HCT116 (cell line): ENCODE measurements around the gene VIT. TPM values are rescaled to one million over a fixed set of nuclear protein-coding genes. Genes with fewer than 3 reads are reported as not detected.

Experiments
- ATAC-seq: fragments of 200-7000 bp; cut with Tn5 transposase; 2 replicates; pipeline ENCODE4 v1.9.1; 2020; ENCODE audit warnings: mild to moderate bottlenecking, moderate library complexity
- BruUV-seq: library from RNA; stranded (reverse); fragments of 400-500 nt; replicated peaks from 2 replicates; lab custom pipeline; 2021; lab: Mats Ljungman, UMichigan
- CTCF ChIA-PET: fragments of 300-600 bp; sonication (Branson Sonifier 250); formaldehyde crosslinking; loops from one replicate; lab custom pipeline; 2021; ENCODE audit warnings: antibody characterized with exemption; lab: Charles Lee
- POLR2A ChIA-PET: fragments of 300-600, 350-600 bp; sonication (Branson Sonifier 250); formaldehyde crosslinking; loops from one replicate; lab custom pipeline; 2021; ENCODE audit warnings: antibody characterized with exemption; lab: Charles Lee
- RAD21 ChIA-PET, 2 experiments: fragments of 300-600 bp; sonication (Branson Sonifier 250); formaldehyde crosslinking; loops; one replicate each; lab custom pipeline; 2023; ENCODE audit warnings: low total read pairs in 2 of 2; ENCODE audit not compliant: uncharacterized antibody in 2 of 2, unreplicated experiment in 2 of 2, low non-redundant PET in 1 of 2; lab: Charles Lee
- DNase-seq: peaks from one replicate; pipeline ENCODE4 v3.0.0-alpha.2; 2010; ENCODE audit warnings: low read depth, low spot score
- H2AFZ ChIP-seq: fragments of 200-600 bp; shearing (Covaris generic), sonication (generic); 2 replicates; pipeline ENCODE4 v1.6.1; 2017; ENCODE audit warnings: low read depth, mixed run types, mixed read lengths, antibody characterized with exemption, low read length; ENCODE audit not compliant: poor library complexity, severe bottlenecking
- H3K27ac ChIP-seq: 2 replicates; pipeline ENCODE4 v1.5.1; 2012; ENCODE audit warnings: low read depth, low read length
- H3K27me3 ChIP-seq: fragments of 200-600 bp; sonication (generic); 2 replicates; pipeline ENCODE4 v1.6.1; 2016; ENCODE audit warnings: mixed run types, low read length, mixed read lengths; ENCODE audit not compliant: insufficient read depth
- H3K36me3 ChIP-seq, 2 experiments: fragments of 200-500 bp in 1 of 2; fragments of 200-600 bp in 1 of 2; sonication (Bioruptor generic) in 1 of 2; sonication (generic) in 1 of 2; 2 replicates each; pipeline versions ENCODE4 v1.5.1 to v1.6.1; 2014 to 2016; ENCODE audit warnings: low read length in 2 of 2, inconsistent platforms in 1 of 2, mixed read lengths in 1 of 2, mixed run types in 1 of 2; ENCODE audit not compliant: insufficient read depth in 2 of 2, control insufficient read depth in 1 of 2
- H3K4me1 ChIP-seq, 2 experiments: fragments of 200-600 bp in 1 of 2; sonication (generic) in 1 of 2; 2 replicates each; pipeline versions ENCODE4 v1.5.1 to v1.6.1; 2012 to 2017; ENCODE audit warnings: low read length in 2 of 2, inconsistent platforms in 1 of 2, mild to moderate bottlenecking in 1 of 2, mixed read lengths in 1 of 2, mixed run types in 1 of 2, moderate library complexity in 1 of 2; ENCODE audit not compliant: insufficient read depth in 2 of 2, control insufficient read depth in 1 of 2
- H3K4me2 ChIP-seq: fragments of 200-600 bp; sonication (generic); 2 replicates; pipeline ENCODE4 v1.6.1; 2017; ENCODE audit warnings: mixed run types, low read length, mixed read lengths
- H3K4me3 ChIP-seq, 2 experiments: fragments of 200-600 bp in 1 of 2; sonication (generic) in 1 of 2; replicated peaks in 1 of 2; 2 replicates each; pipeline ENCODE4 v1.5.1; 2011 to 2016; ENCODE audit warnings: low read length in 2 of 2, control low read depth in 1 of 2, low read depth in 1 of 2, mild to moderate bottlenecking in 1 of 2, mixed read lengths in 1 of 2, mixed run types in 1 of 2
- H3K79me2 ChIP-seq: fragments of 200-600 bp; sonication (generic); 2 replicates; pipeline ENCODE4 v1.6.1; 2017; ENCODE audit warnings: mild to moderate bottlenecking, mixed run types, low read length, moderate library complexity, mixed read lengths; ENCODE audit not compliant: insufficient read depth
- H3K9ac ChIP-seq: fragments of 200-600 bp; sonication (generic); 2 replicates; pipeline ENCODE4 v1.6.1; 2016; ENCODE audit warnings: low read length, mixed read lengths
- H3K9me2 ChIP-seq: fragments of 200-600 bp; sonication (generic), shearing (Covaris generic); 2 replicates; pipeline ENCODE4 v1.6.1; 2017; ENCODE audit warnings: mixed run types, mild to moderate bottlenecking, moderate library complexity; ENCODE audit not compliant: insufficient read depth
- H3K9me3 ChIP-seq, 2 experiments: fragments of 200-500 bp in 1 of 2; fragments of 200-600 bp in 1 of 2; sonication (Bioruptor generic) in 1 of 2; sonication (generic) in 1 of 2; 2 replicates each; pipeline ENCODE4 v1.6.1; 2014 to 2017; ENCODE audit warnings: low read length in 2 of 2, mixed read lengths in 2 of 2, inconsistent platforms in 1 of 2, low read depth in 1 of 2, mild to moderate bottlenecking in 1 of 2, mixed run types in 1 of 2, moderate library complexity in 1 of 2; ENCODE audit not compliant: control insufficient read depth in 1 of 2, insufficient read depth in 1 of 2
- H4K20me1 ChIP-seq: fragments of 200-600 bp; sonication (generic), shearing (Covaris generic); 2 replicates; pipeline ENCODE4 v1.6.1; 2017; ENCODE audit warnings: mixed run types, mild to moderate bottlenecking, moderate library complexity; ENCODE audit not compliant: insufficient read depth
- CBX3 ChIP-seq: IDR thresholded peaks from 2 replicates; pipeline ENCODE4 v1.6.1; 2012; ENCODE audit warnings: low read depth
- CTCF ChIP-seq, 3 experiments: fragments of 200-600 bp in 1 of 3; sonication (generic) in 1 of 3; IDR thresholded peaks in 2 of 3; conservative IDR thresholded peaks in 1 of 3; 2 replicates each; pipeline ENCODE4 v1.5.1; 2012 to 2017; ENCODE audit warnings: low read depth in 2 of 3, low read length in 2 of 3, antibody characterized with exemption in 1 of 3, borderline replicate concordance in 1 of 3, control low read depth in 1 of 3, mild to moderate bottlenecking in 1 of 3, mixed read lengths in 1 of 3, mixed run types in 1 of 3, moderate library complexity in 1 of 3; ENCODE audit not compliant: insufficient read depth in 1 of 3
- EGR1 ChIP-seq: IDR thresholded peaks from 2 replicates; pipeline ENCODE4 v1.6.1; 2012; ENCODE audit warnings: low read depth
- ELF1 ChIP-seq: IDR thresholded peaks from 2 replicates; pipeline ENCODE4 v1.6.1; 2012; ENCODE audit warnings: low read depth, borderline replicate concordance
- EZH2 ChIP-seq: fragments of 200-600 bp; sonication (generic); IDR thresholded peaks from 2 replicates; pipeline ENCODE4 v1.6.1; 2017; ENCODE audit warnings: antibody characterized with exemption, mixed run types
- EZH2phosphoT487 ChIP-seq: fragments of 200-600 bp; IDR thresholded peaks from 2 replicates; pipeline ENCODE4 v1.6.1; 2018; ENCODE audit warnings: antibody characterized with exemption, borderline replicate concordance
- JUND ChIP-seq: IDR thresholded peaks from 2 replicates; pipeline ENCODE4 v1.6.1; 2012
- REST ChIP-seq: IDR thresholded peaks from 2 replicates; pipeline ENCODE4 v1.6.1; 2012; ENCODE audit warnings: low read depth
- SIN3A ChIP-seq: IDR thresholded peaks from 2 replicates; pipeline ENCODE4 v1.6.1; 2012; ENCODE audit warnings: low read depth
- YY1 ChIP-seq: IDR thresholded peaks from 2 replicates; pipeline ENCODE4 v1.6.1; 2011; ENCODE audit warnings: low read length, low read depth, moderate library complexity, mild to moderate bottlenecking; ENCODE audit not compliant: insufficient replicate concordance; ENCODE audit errors: extremely low read depth
- ZFX ChIP-seq: fragments of 450-650 bp; IDR thresholded peaks from 2 replicates; pipeline ENCODE4 v1.6.1; 2017
- intact Hi-C: fragments of 100-400 bp; cut with micrococcal nuclease; formaldehyde crosslinking; loops from 2 replicates; pipeline ENCODE4 v1.10.0; 2022
- total RNA-seq: library from RNA; stranded (reverse); gene quantifications from one replicate; pipeline ENCODE4 v1.2.1, GENCODE V29; 2021; ENCODE audit not compliant: unreplicated experiment
- TF ChIP-seq, protein P1 (sequence below): IDR thresholded peaks from 2 replicates; pipeline ENCODE4 v1.6.1; 2012

The VIT gene
- total RNA-seq, 1 experiment from 2014 or later: not detected

DNA sequence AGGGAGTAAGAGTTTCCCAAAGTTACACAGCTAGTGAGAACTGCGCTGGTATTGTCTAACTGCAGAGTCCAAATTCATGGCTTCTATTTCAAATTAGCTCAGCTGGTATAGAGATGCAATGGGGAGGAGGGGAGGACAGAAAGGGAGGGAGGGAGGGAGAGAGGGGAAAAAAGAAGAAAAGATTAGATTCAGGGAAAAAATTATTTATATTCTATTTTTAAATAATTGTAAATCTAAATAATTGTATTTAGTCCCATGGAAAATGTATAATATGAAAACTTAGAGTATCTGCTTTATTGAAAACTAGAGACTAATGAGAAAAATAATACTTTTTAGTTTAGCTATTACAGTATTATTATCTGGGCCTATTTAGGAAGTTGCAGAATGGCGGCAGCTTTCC is 37.3 kb upstream of the VIT start:
- Histone ChIP-seq H2AFZ (no peak overlapping the region), H3K27me3 (no peaks in the 10 kb centered on the region), H3K36me3 (no peaks in the 10 kb centered on the region), H4K20me1 (no peaks in the 10 kb centered on the region), H3K4me1 (peaks cover 0 to 31% of the 10 kb centered on the region in 2 experiments; a peak in 1 of 4 replicates), H3K9ac (no peak overlapping the region), H3K4me2 (no peak overlapping the region), H3K27ac (no peak overlapping the region), H3K79me2 (no peaks in the 10 kb centered on the region), H3K4me3 (no peak overlapping the region), H3K9me3 (no peaks in the 10 kb centered on the region), H3K9me2 (no peaks in the 10 kb centered on the region)
- BruUV-seq: no TSS peak
- no peak for TF ChIP-seq YY1
- no peak for TF ChIP-seq CBX3
- ChIA-PET RAD21 (no interaction called here), POLR2A (interaction anchor here (1.4 kb wide), 1 partner anchor 9 kb away, joined by 10 read pairs; no protein-coding TSS in a partner anchor), CTCF (no interaction called here)
- no peak for DNase-seq
- ATAC-seq: no peak
- intact Hi-C loops: no loop called here

DNA sequence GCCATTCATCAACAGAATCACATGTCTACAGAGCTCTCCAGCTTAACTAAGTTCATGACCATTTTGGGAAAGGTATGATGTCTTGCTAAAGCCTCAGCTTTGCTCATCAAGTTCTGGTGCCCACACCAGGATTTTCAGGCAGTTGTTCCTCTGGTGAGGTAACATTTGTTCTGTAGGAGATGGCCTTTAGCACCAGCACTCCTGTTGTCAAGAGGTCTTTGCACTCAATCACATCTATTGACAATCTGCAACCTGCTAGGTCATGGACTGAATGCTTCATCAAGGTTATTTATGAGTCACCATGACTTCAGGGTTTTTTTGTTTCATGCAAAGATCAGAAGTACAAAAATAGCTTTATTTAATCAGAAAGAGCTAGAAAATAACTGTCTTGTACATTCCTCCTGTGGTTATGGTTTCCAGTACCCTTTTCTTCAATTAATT is 36.6 kb upstream of the VIT start:
- no TSS peak for BruUV-seq
- no peak overlapping the region for H3K9ac ChIP-seq
- no peak for ATAC-seq
- H4K20me1 ChIP-seq: no peaks in the 10 kb centered on the region
- no peak overlapping the region for H3K4me2 ChIP-seq
- no peaks in the 10 kb centered on the region for H3K36me3 ChIP-seq
- peak overlapping the region; percentile 0 for H2AFZ ChIP-seq
- ChIA-PET CTCF (no interaction called here), POLR2A (no interaction called here), RAD21 (no interaction called here)
- no peaks in the 10 kb centered on the region for H3K79me2 ChIP-seq
- no peak overlapping the region for H3K27ac ChIP-seq
- intact Hi-C loops: loop anchor here (5.0 kb wide), 1 partner anchor 153 kb away; no protein-coding TSS in a partner anchor
- no peak overlapping the region for H3K4me3 ChIP-seq
- H3K9me3 ChIP-seq: no peaks in the 10 kb centered on the region
- DNase-seq: no peak
- no peaks in the 10 kb centered on the region for H3K27me3 ChIP-seq
- peaks cover 0 to 25% of the 10 kb centered on the region in 2 experiments; a peak in 1 of 4 replicates for H3K4me1 ChIP-seq
- H3K9me2 ChIP-seq: no peaks in the 10 kb centered on the region
- no peak for TF ChIP-seq SIN3A
- no peak for TF ChIP-seq ELF1
- TF ChIP-seq ZFX: no peak
- no peak for TF ChIP-seq JUND
- TF ChIP-seq YY1: no peak
- TF ChIP-seq EGR1: no peak
- no peak for TF ChIP-seq CTCF (IDR thresholded peaks at IDR 0.05 in 2 of 3, conservative IDR thresholded peaks at IDR 0.05 in 1 of 3; ENCODE audit: borderline replicate concordance in 1 of 3, insufficient read depth in 1 of 3, low read depth in 2 of 3, low read length in 2 of 3)
- TF ChIP-seq EZH2phosphoT487: no peak
- TF ChIP-seq, protein P1, sequence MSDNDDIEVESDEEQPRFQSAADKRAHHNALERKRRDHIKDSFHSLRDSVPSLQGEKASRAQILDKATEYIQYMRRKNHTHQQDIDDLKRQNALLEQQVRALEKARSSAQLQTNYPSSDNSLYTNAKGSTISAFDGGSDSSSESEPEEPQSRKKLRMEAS: no peak
- TF ChIP-seq REST: no peak
- no peak for TF ChIP-seq EZH2
